Endothelial cell of umbilical vein (primary cell): ENCODE data around the gene PLAGL2. TPM values are rescaled to one million over a fixed set of nuclear protein-coding genes. Genes with fewer than 3 reads are reported as not detected.
A peak's percentile ranks its signal among the peaks of the same experiment; 100 is the strongest.

Source experiments
- Bru-seq: library from RNA; stranded (reverse); fragments of 400-500 nt; gene quantifications from one replicate; lab custom pipeline; 2021; lab: Mats Ljungman, UMichigan
- BruChase-seq, 2 experiments: library from RNA; stranded (reverse); fragments of 400-500 nt; gene quantifications; one replicate each; lab custom pipeline; 2021; lab: Mats Ljungman, UMichigan
- BruUV-seq: library from RNA; stranded (reverse); fragments of 400-500 nt; replicated peaks from 2 replicates; lab custom pipeline; 2021; lab: Mats Ljungman, UMichigan
- CTCF ChIA-PET: fragments of 300-600, 350-600 bp; sonication (Branson Sonifier 250); formaldehyde crosslinking; loops from one replicate; lab custom pipeline; 2021; ENCODE audit warnings: antibody characterized with exemption, inconsistent platforms; lab: Charles Lee
- POLR2A ChIA-PET: fragments of 300-600, 350-600 bp; sonication (Branson Sonifier 250); formaldehyde crosslinking; loops from one replicate; lab custom pipeline; 2021; ENCODE audit warnings: antibody characterized with exemption, inconsistent platforms; lab: Charles Lee
- DNase-seq: peaks from one replicate; pipeline ENCODE4 v3.0.0-alpha.2; 2011; ENCODE audit warnings: low read depth, low spot score
- FAIRE-seq: peaks from 2 replicates; lab custom pipeline; 2011; peaks lifted over from hg19 to GRCh38; lab: Jason Lieb, UNC
- H2AFZ ChIP-seq: 2 replicates; pipeline ENCODE4 v1.6.0; 2012; ENCODE audit warnings: low read depth, low read length, control low read depth, inconsistent platforms
- H3K27ac ChIP-seq: 2 replicates; pipeline ENCODE4 v1.5.1; 2011; ENCODE audit warnings: low read depth, mild to moderate bottlenecking, control low read depth, low read length, moderate library complexity; ENCODE audit not compliant: insufficient read depth
- H3K27me3 ChIP-seq, 2 experiments: 2 replicates each; pipeline versions ENCODE4 v1.6.0 to v1.6.1; 2011; ENCODE audit warnings: low read length in 2 of 2, mixed read lengths in 1 of 2; ENCODE audit not compliant: control insufficient read depth in 2 of 2, insufficient read depth in 2 of 2
- H3K36me3 ChIP-seq, 2 experiments: 2 replicates in 1 of 2; 3 replicates in 1 of 2; pipeline ENCODE4 v1.5.1; 2011; ENCODE audit warnings: low read length in 2 of 2, mild to moderate bottlenecking in 1 of 2, moderate library complexity in 1 of 2; ENCODE audit not compliant: control insufficient read depth in 2 of 2, insufficient read depth in 2 of 2; ENCODE audit errors: extremely low read depth in 1 of 2
- H3K4me1 ChIP-seq: 3 replicates; pipeline ENCODE4 v1.5.1; 2011; ENCODE audit warnings: mild to moderate bottlenecking, low read length; ENCODE audit not compliant: control insufficient read depth, insufficient read depth; ENCODE audit errors: extremely low read depth
- H3K4me2 ChIP-seq: 2 replicates; pipeline ENCODE4 v1.6.1; 2011; ENCODE audit warnings: low read length, control low read depth, mixed read lengths; ENCODE audit not compliant: insufficient read depth
- H3K4me3 ChIP-seq, 3 experiments: fragments of 200-600 bp in 1 of 3; sonication (generic), shearing (Covaris generic) in 1 of 3; replicated peaks in 1 of 3; 2 replicates each; pipeline ENCODE4 v1.5.1; 2011 to 2016; ENCODE audit warnings: control low read depth in 3 of 3, low read length in 3 of 3, mild to moderate bottlenecking in 2 of 3, inconsistent platforms in 1 of 3, low read depth in 1 of 3, moderate library complexity in 1 of 3; ENCODE audit not compliant: insufficient read depth in 1 of 3
- H3K79me2 ChIP-seq: 2 replicates; pipeline ENCODE4 v1.6.0; 2012; ENCODE audit warnings: low read length, inconsistent platforms; ENCODE audit not compliant: control insufficient read depth, insufficient read depth
- H3K9ac ChIP-seq: replicated peaks from 2 replicates; pipeline ENCODE3; 2011; ENCODE audit warnings: low read length, control low read depth; ENCODE audit not compliant: insufficient read depth; ENCODE audit errors: extremely low read depth
- H3K9me1 ChIP-seq: replicated peaks from 3 replicates; pipeline ENCODE4 v1.6.0; 2011; ENCODE audit warnings: mild to moderate bottlenecking, low read length; ENCODE audit not compliant: control insufficient read depth, insufficient read depth; ENCODE audit errors: extremely low read depth
- H3K9me3 ChIP-seq: replicated peaks from 2 replicates; pipeline ENCODE4 v1.5.1; 2012; ENCODE audit warnings: low read length, inconsistent platforms; ENCODE audit not compliant: control insufficient read depth, insufficient read depth
- H4K20me1 ChIP-seq: replicated peaks from 2 replicates; pipeline ENCODE3; 2011; ENCODE audit warnings: mild to moderate bottlenecking, low read length; ENCODE audit not compliant: control insufficient read depth, insufficient read depth; ENCODE audit errors: extremely low read depth
- CTCF ChIP-seq, 2 donors: IDR thresholded peaks; 1 replicate in 1 of 2; 2 replicates in 1 of 2; pipeline ENCODE4 v1.5.1; 2011; ENCODE audit warnings: low read length in 2 of 2, mild to moderate bottlenecking in 2 of 2, moderate library complexity in 2 of 2, control low read depth in 1 of 2, inconsistent platforms in 1 of 2, low read depth in 1 of 2; ENCODE audit not compliant: insufficient read depth in 1 of 2; ENCODE audit errors: extremely low read depth in 1 of 2
- EZH2 ChIP-seq: IDR thresholded peaks from 2 replicates; pipeline ENCODE4 v1.6.1; 2012; ENCODE audit warnings: borderline replicate concordance, low read depth, mild to moderate bottlenecking, moderate library complexity, low read length, inconsistent platforms; ENCODE audit not compliant: severe bottlenecking
- GATA2 ChIP-seq: IDR thresholded peaks from 2 replicates; pipeline ENCODE4 v1.7.0; 2011; ENCODE audit warnings: low read depth, mild to moderate bottlenecking, moderate library complexity, mixed read lengths, low read length; ENCODE audit not compliant: insufficient read length, insufficient read depth
- MAX ChIP-seq: IDR thresholded peaks from 2 replicates; pipeline ENCODE4 v1.6.1; 2011; ENCODE audit not compliant: insufficient read depth, insufficient read length
- POLR2A ChIP-seq: IDR thresholded peaks from 2 replicates; pipeline ENCODE4 v1.6.1; 2012; ENCODE audit warnings: low read depth, mild to moderate bottlenecking, control low read depth, low read length
- POLR2AphosphoS5 ChIP-seq: IDR thresholded peaks from 2 replicates; pipeline ENCODE4 v1.6.1; 2012; ENCODE audit warnings: low read depth, mild to moderate bottlenecking, control low read depth, low read length, moderate library complexity; ENCODE audit not compliant: insufficient read depth
- dilution Hi-C: fragments of 300-500 bp; cut with MboI; formaldehyde crosslinking; loops from one replicate; pipeline ENCODE4 v1.15.0; 2019; ENCODE audit warnings: low sequenced_read_pairs; ENCODE audit not compliant: extremely low pct_ligation_motif_present
- intact Hi-C: fragments of 100-400 bp; cut with micrococcal nuclease; formaldehyde crosslinking; loops from one replicate; pipeline ENCODE4 v1.10.0; 2022
- long read RNA-seq: library from polyadenylated mRNA; stranded (forward); transcript quantifications from one replicate; pipeline ENCODE4 v2.0.0, GENCODE V29; 2021
- polyA minus RNA-seq, 3 experiments: library from RNA; depleted of rRNA, polyadenylated mRNA; stranded (reverse); fragments of >200 nt; gene quantifications; 1 replicate in 1 of 3; 2 replicates in 2 of 3; pipeline ENCODE4 v1.2.3, GENCODE V29; 2011
- polyA plus RNA-seq, 4 experiments: library from polyadenylated mRNA; depleted of rRNA in 3 of 4; stranded (reverse) in 3 of 4; unstranded in 1 of 4; fragments of >200 nt; gene quantifications; 2 replicates each; pipeline versions ENCODE4 v1.2.1 to v1.2.3, GENCODE V29; 2011 to 2012; ENCODE audit warnings: missing spikeins in 1 of 4
- total RNA-seq: library from RNA; stranded (reverse); gene quantifications from 2 replicates; pipeline ENCODE4 v1.2.3, GENCODE V29; 2021

Gene PLAGL2, protein sequence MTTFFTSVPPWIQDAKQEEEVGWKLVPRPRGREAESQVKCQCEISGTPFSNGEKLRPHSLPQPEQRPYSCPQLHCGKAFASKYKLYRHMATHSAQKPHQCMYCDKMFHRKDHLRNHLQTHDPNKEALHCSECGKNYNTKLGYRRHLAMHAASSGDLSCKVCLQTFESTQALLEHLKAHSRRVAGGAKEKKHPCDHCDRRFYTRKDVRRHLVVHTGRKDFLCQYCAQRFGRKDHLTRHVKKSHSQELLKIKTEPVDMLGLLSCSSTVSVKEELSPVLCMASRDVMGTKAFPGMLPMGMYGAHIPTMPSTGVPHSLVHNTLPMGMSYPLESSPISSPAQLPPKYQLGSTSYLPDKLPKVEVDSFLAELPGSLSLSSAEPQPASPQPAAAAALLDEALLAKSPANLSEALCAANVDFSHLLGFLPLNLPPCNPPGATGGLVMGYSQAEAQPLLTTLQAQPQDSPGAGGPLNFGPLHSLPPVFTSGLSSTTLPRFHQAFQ
- total RNA-seq (14.6 and 15.2 TPM in 2 replicates), polyA plus RNA-seq (7.0 and 8.2 TPM in 2 replicates), polyA minus RNA-seq (11.0 and 11.8 TPM in 2 replicates), Bru-seq, nascent RNA (percentile 83 among the genes with signal in this experiment), BruChase-seq, experiment 1, labeled RNA remaining after a 6-hour chase (percentile 71 among the genes with signal in this experiment), BruChase-seq, experiment 2, labeled RNA remaining after a 2-hour chase (percentile 90 among the genes with signal in this experiment)
- polyA plus RNA-seq (2011; cell fraction: cytosol; rRNA removed) = 7.1 and 7.7 TPM in 2 replicates
- polyA plus RNA-seq (2011; cell fraction: nucleus; rRNA removed) = 6.1 and 7.6 TPM in 2 replicates
- polyA plus RNA-seq (2012) = 8.7 and 9.1 TPM in 2 replicates
- 8.2 TPM for polyA minus RNA-seq (2011; cell fraction: cytosol; rRNA and poly(A)+ RNA removed)
- polyA minus RNA-seq (2011; cell fraction: nucleus; rRNA and poly(A)+ RNA removed) = 6.7 and 7.4 TPM in 2 replicates
- long read RNA-seq, full-length matches to known transcripts = 2 of 9 reads
- long read RNA-seq, partial matches to known transcripts = 0 of 9 reads
- long read RNA-seq, other reads (novel, unspliced or antisense) = 7 of 9 reads

GRCh38 chr20:32207626-32208498 is at the start of gene PLAGL2, which contains the start of gene POFUT1:
Gene PLAGL2 (minus strand): TSS chr20:32207743. CDS start chr20:32202178, 5,565 bp downstream.
Gene POFUT1 (plus strand): TSS chr20:32207880. CDS start chr20:32207942, 62 bp downstream.
- FAIRE-seq (peak; percentile 77), DNase-seq (peak; percentile 79)
- Histone ChIP-seq H4K20me1 (no peaks in the 10 kb centered on the region), H2AFZ (peak within 1 kb of the TSS; percentile 64), H3K9ac (peak within 1 kb of the TSS; percentile 76), H3K4me1 (peaks cover 21% of the 10 kb centered on the region), H3K9me3 (no peaks in the 10 kb centered on the region), H3K36me3 (peaks cover 4 to 11% of the 10 kb centered on the region in 2 experiments), H3K4me2 (peak within 1 kb of the TSS; percentile 95), H3K9me1 (no peaks in the 10 kb centered on the region), H3K4me3 (peak within 1 kb of the TSS; percentile 38 to 81 (median 76)), H3K79me2 (peaks cover 72% of the 10 kb centered on the region), H3K27ac (peak within 1 kb of the TSS; percentile 45), H3K27me3 (no peaks in the 10 kb centered on the region)
- TF ChIP-seq CTCF (IDR thresholded peaks at IDR 0.05; ENCODE audit: extremely low read depth in 1 of 2, insufficient read depth in 1 of 2, low read depth in 1 of 2, low read length in 2 of 2) (peak; percentile 13 to 34), POLR2A (peak; percentile 95), POLR2AphosphoS5 (peak; percentile 94), MAX (no peak), EZH2 (no peak), GATA2 (no peak)
- intact Hi-C loops (loop anchor here (1.0 to 5.0 kb wide), 3 partner anchors 150 to 444 kb away; partner anchors contain the start of gene ASXL1), dilution Hi-C loops (no loop called here)
- TSS peak; percentile 67 for BruUV-seq
- POLR2A ChIA-PET = no interaction called here
- CTCF ChIA-PET = no interaction called here
